ENCODE results near the gene METAP1. TPM values are rescaled to one million over a fixed set of nuclear protein-coding genes. Genes with fewer than 3 reads are reported as not detected.

Gene METAP1
- total and polyA plus RNA-seq, 2 of the 8 experiments (the other 6 are each of a cell fraction or from before 2014, with no cell fraction given), result 50.6 to 85.2 TPM

GRCh38 chr4:98993419-98994071, 2.0 kb upstream of the METAP1 start:
- Histone ChIP-seq H2BK20ac (ENCODE audit: low read length) (no peak overlapping the region), H4K91ac (replicated peaks; ENCODE audit: insufficient read length, low read length) (no peak overlapping the region), H2AFZ (ENCODE audit: low read length) (no peak overlapping the region), H4K8ac (ENCODE audit: extremely low read depth, insufficient read depth, low read length) (no peak overlapping the region), H3K18ac (ENCODE audit: extremely low read depth, low read length) (no peak overlapping the region), H3K4me2 (ENCODE audit: insufficient read depth in 1 of 2, low read depth in 2 of 2, low read length in 2 of 2) (no peak overlapping the region), H2BK12ac (ENCODE audit: low read depth, low read length) (no peak overlapping the region), H3K36me3 (ENCODE audit: control insufficient read depth in 2 of 4, insufficient read depth in 4 of 4, low read length in 3 of 4) (no peaks in the 10 kb centered on the region), H2BK15ac (ENCODE audit: low read length) (no peak overlapping the region), H3K56ac (replicated peaks; ENCODE audit: insufficient read length, low read depth, low read length) (no peak overlapping the region), H2AK5ac (ENCODE audit: low read depth, low read length) (no peak overlapping the region), H4K5ac (ENCODE audit: insufficient read length, low read depth, low read length) (no peak overlapping the region), H3K4ac (replicated peaks; ENCODE audit: insufficient read length, low read depth, low read length) (no peak overlapping the region), H4K20me1 (replicated peaks in 1 of 2; ENCODE audit: control insufficient read depth in 1 of 2, insufficient read depth in 2 of 2, low read length in 2 of 2) (peaks cover 5 to 11% of the 10 kb centered on the region in 2 experiments), H2BK5ac (ENCODE audit: low read depth, low read length) (no peak overlapping the region), H3K4me3 (ENCODE audit: extremely low read depth in 1 of 4, insufficient read depth in 2 of 4, low read depth in 3 of 4, low read length in 4 of 4) (no peak overlapping the region), H3K79me2 (ENCODE audit: control insufficient read depth in 1 of 2, insufficient read depth in 2 of 2, low read length in 2 of 2) (peaks cover 20 to 26% of the 10 kb centered on the region in 2 experiments), H2BK120ac (replicated peaks; ENCODE audit: low read depth, low read length) (no peak overlapping the region), H3K79me1 (ENCODE audit: low read depth, low read length) (no peaks in the 10 kb centered on the region), H3K23ac (ENCODE audit: insufficient read length) (no peak overlapping the region), H3K27ac (ENCODE audit: low read depth, low read length) (no peak overlapping the region), H3K23me2 (ENCODE audit: low read depth, low read length) (peaks cover 5% of the 10 kb centered on the region; the same call in 1 of the 2 replicates), H3K27me3 (replicated peaks in 1 of 4; ENCODE audit: control insufficient read depth in 3 of 4, extremely low read depth in 1 of 4, insufficient read depth in 3 of 4, low read length in 3 of 4) (no peaks in the 10 kb centered on the region), H3K4me1 (replicated peaks in 1 of 4; ENCODE audit: control insufficient read depth in 3 of 4, insufficient read depth in 4 of 4, low read length in 3 of 4) (peaks cover 0 to 5% (median 0%) of the 10 kb centered on the region in 4 experiments; a peak in 3 of 7 replicates), H3K14ac (ENCODE audit: insufficient read length) (no peak overlapping the region), H3K9me3 (ENCODE audit: insufficient read depth in 2 of 2, low read depth in 1 of 2, low read length in 1 of 2) (peaks cover 0 to 5% of the 10 kb centered on the region in 2 experiments; a peak in 1 of 4 replicates), H3K9ac (replicated peaks in 1 of 4; ENCODE audit: extremely low read depth in 1 of 4, low read depth in 3 of 4, low read length in 3 of 4) (no peak overlapping the region)
- 95% methylated on average over 25 of the region's 39 CpGs; no CpG with 5 or more reads in 1 of the 2 experiments for WGBS, 2 experiments (ENCODE audit: extremely low coverage in 1 of 2, insufficient coverage in 1 of 2, insufficient read length in 1 of 2, insufficient replicate concordance in 2 of 2, low coverage in 1 of 2, low lambda C conversion rate in 2 of 2, missing lambda C conversion rate in 1 of 2)
- no peak for DNase-seq (ENCODE audit: low read depth in 1 of 2, low spot score in 2 of 2)
- POLR2A ChIA-PET (ENCODE audit: partially characterized antibody), result interaction anchor here (1.0 to 1.6 kb wide), 2 partner anchors 7 to 65 kb away, joined by 4 to 5 read pairs; partner anchors contain the start of gene EIF4E
- CTCF ChIA-PET (ENCODE audit: partially characterized antibody), result interaction anchor here (0.9 to 2.3 kb wide), 7 partner anchors 25 to 411 kb away, joined by 3 to 20 read pairs (median 5); no protein-coding TSS in a partner anchor
- no peak for FAIRE-seq
